Uterus (tissue), 4 donors: ENCODE measurements around the gene NR3C2. TPM values are rescaled to one million over a fixed set of nuclear protein-coding genes. Genes with fewer than 3 reads are reported as not detected.
"Not testable (repeated sequence)": the region's sequence is repeated elsewhere in the genome, so short reads cannot be mapped to it uniquely, and the experiment has no call there.

Experiments
- DNase-seq, 2 donors: peaks; one replicate each; pipeline ENCODE4 v3.0.0-alpha.2; 2019 to 2020
- H3K27ac ChIP-seq, 2 donors: fragments of 200-600 bp; sonication (generic); 1 replicate in 1 of 2; 2 replicates in 1 of 2; pipeline ENCODE4 v1.5.1; 2016 to 2018
- H3K27me3 ChIP-seq, 2 donors: fragments of 200-600 bp; sonication (generic); one replicate each; pipeline ENCODE4 v1.5.1; 2018 to 2019; ENCODE audit warnings: control low read depth in 1 of 2
- H3K36me3 ChIP-seq, 2 donors: fragments of 200-600 bp; sonication (generic); one replicate each; pipeline ENCODE4 v1.5.1; 2019; ENCODE audit warnings: control low read depth in 1 of 2
- H3K4me1 ChIP-seq, 2 donors: fragments of 200-600 bp; sonication (generic); one replicate each; pipeline ENCODE4 v1.5.1; 2018 to 2019; ENCODE audit warnings: control low read depth in 1 of 2
- H3K4me3 ChIP-seq, 2 donors: fragments of 200-600 bp; sonication (generic); 1 replicate in 1 of 2; 2 replicates in 1 of 2; pipeline ENCODE4 v1.5.1; 2018 to 2019; ENCODE audit warnings: mild to moderate bottlenecking in 1 of 2
- H3K9me3 ChIP-seq, 2 donors: fragments of 200-600 bp; sonication (generic); one replicate each; pipeline ENCODE4 v1.5.1; 2019; ENCODE audit warnings: control low read depth in 1 of 2
- CTCF ChIP-seq, 4 experiments: fragments of 200-600 bp in 2 of 4; fragments of 450-650 bp in 2 of 4; sonication (generic) in 2 of 4; IDR thresholded peaks; one replicate each; pipeline ENCODE4 v1.5.1; 2016 to 2019; ENCODE audit warnings: antibody characterized with exemption in 4 of 4, mild to moderate bottlenecking in 2 of 4, moderate library complexity in 1 of 4
- POLR2A ChIP-seq, 2 donors: fragments of 450-650 bp; IDR thresholded peaks; one replicate each; pipeline ENCODE4 v1.6.1; 2016; ENCODE audit warnings: antibody characterized with exemption in 2 of 2, mild to moderate bottlenecking in 1 of 2, moderate library complexity in 1 of 2
- intact Hi-C: fragments of 100-400 bp; cut with DNase I; formaldehyde crosslinking; loops from one replicate; pipeline ENCODE4 v1.15.1; 2023; ENCODE audit warnings: low total_unique reads
- total RNA-seq, 4 donors: library from RNA; depleted of rRNA in 3 of 4; stranded (reverse); fragments of >200 nt in 3 of 4; gene quantifications; one replicate each; pipeline versions ENCODE4 v1.1.0 to v1.2.4, GENCODE V29; 2014 to 2023
- donor health status: DM: yes; HTN: yes; CAD: no.

Gene NR3C2
- total RNA-seq, 4 donors from 2014 or later: 10.0 to 46.7 (median 12.5) TPM

DNA sequence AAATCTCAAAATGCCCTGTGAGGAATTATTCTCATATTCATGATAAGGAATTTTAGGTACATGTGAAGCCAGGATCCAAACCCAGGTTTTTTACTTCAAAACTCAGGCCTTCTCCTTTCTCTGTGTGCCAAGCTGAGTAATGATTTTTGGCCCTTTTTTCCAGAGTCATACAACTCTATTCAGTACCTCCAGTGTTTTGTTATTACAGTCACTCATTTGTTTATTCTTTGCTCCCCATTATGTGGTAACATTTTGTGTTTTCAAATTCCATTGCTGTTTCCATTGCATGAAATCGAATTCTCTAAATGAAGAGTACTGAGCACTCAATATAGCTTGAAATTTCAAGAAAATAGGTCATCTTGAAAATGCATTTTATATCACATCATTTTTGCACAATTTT is 315.4 kb downstream of the NR3C2 start:
- Histone ChIP-seq H3K4me3 (no peak overlapping the region), H3K27me3 (no peaks in the 10 kb centered on the region), H3K36me3 (no peaks in the 10 kb centered on the region), H3K4me1 (no peaks in the 10 kb centered on the region), H3K27ac (no peak overlapping the region), H3K9me3 (peaks cover 0 to 6% of the 10 kb centered on the region in 2 donors)
- no peak for TF ChIP-seq CTCF (IDR thresholded peaks at IDR 0.05)
- no peak for TF ChIP-seq POLR2A (IDR thresholded peaks at IDR 0.05)
- intact Hi-C loops: no loop called here
- no peak for DNase-seq

GRCh38 chr4:148124512-148124911 is 317.7 kb downstream of the NR3C2 start:
- TF ChIP-seq POLR2A (IDR thresholded peaks at IDR 0.05): no peak
- no peak overlapping the region for H3K4me3 ChIP-seq
- H3K36me3 ChIP-seq: no peaks in the 10 kb centered on the region
- intact Hi-C loops: no loop called here
- DNase-seq: no peak
- no peaks in the 10 kb centered on the region for H3K27me3 ChIP-seq
- peaks cover 0 to 6% of the 10 kb centered on the region in 2 donors for H3K9me3 ChIP-seq
- H3K27ac ChIP-seq: no peak overlapping the region
- no peaks in the 10 kb centered on the region for H3K4me1 ChIP-seq

- H3K27me3 ChIP-seq, H3K36me3 ChIP-seq, DNase-seq, intact Hi-C loops, H3K27ac ChIP-seq, H3K4me1 ChIP-seq, H3K9me3 ChIP-seq, H3K4me3 ChIP-seq: not testable (repeated sequence)
These were observed 319.1 kb downstream of the NR3C2 start for GRCh38 chr4:148123161-148123560.

DNA sequence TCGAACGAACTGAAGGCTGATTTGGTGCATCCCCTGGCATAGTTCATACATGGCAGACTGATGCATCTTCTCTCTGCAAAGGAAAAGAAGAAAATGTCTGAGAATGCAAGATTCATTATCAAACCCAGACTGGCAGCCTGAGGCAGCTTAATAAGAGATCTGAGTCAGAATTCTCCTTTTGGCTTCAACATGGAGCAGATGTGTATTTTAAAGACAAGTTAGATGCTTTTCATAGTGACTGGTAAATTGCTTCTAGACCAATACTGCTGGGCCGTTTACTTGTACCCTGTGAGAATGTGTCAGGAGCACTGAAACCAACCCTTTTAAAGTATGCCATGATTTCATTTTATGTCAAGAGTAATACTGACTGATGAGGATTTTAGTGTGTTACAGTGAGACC is 322.0 kb downstream of the NR3C2 start:
- no peaks in the 10 kb centered on the region for H3K27me3 ChIP-seq
- intact Hi-C loops: no loop called here
- no peak for DNase-seq

DNA sequence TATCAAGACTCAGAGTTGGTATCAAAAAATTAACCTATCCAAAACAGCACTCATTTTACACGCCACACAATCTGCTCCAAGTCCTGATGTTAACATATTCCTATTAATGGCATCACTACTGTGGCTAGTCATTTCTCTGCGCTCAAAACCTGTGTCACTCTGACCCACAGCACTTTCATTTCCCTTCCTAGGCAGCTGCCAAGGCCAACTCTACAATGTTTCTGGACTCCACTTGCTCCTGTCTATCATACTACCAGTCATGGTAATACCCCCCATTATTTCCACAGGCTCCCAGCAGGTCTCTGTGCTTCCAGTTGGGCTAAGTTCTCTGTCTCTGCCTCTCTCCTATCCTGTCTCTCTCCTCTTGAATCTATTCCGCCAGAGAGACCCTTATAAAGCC is 323.6 kb downstream of the NR3C2 start:
- DNase-seq: no peak
- Histone ChIP-seq H3K4me1 (no peaks in the 10 kb centered on the region), H3K36me3 (no peaks in the 10 kb centered on the region), H3K4me3 (no peak overlapping the region), H3K9me3 (peaks cover 0 to 6% of the 10 kb centered on the region in 2 donors), H3K27me3 (no peaks in the 10 kb centered on the region), H3K27ac (no peak overlapping the region)
- TF ChIP-seq POLR2A (IDR thresholded peaks at IDR 0.05): no peak
- no peak for TF ChIP-seq CTCF (IDR thresholded peaks at IDR 0.05)
- intact Hi-C loops: no loop called here

More for the DNA sequence above, 322.0 kb downstream of the NR3C2 start:
- Histone ChIP-seq H3K4me3 (no peak overlapping the region), H3K4me1 (no peaks in the 10 kb centered on the region), H3K27ac (no peak overlapping the region), H3K36me3 (no peaks in the 10 kb centered on the region), H3K9me3 (peaks cover 0 to 6% of the 10 kb centered on the region in 2 donors)
- no peak for TF ChIP-seq POLR2A (IDR thresholded peaks at IDR 0.05)
- TF ChIP-seq CTCF (IDR thresholded peaks at IDR 0.05): no peak

GRCh38 chr4:148118179-148118578 is 324.0 kb downstream of the NR3C2 start:
- H3K36me3 ChIP-seq: no peaks in the 10 kb centered on the region
- no peak overlapping the region for H3K4me3 ChIP-seq
- no peak overlapping the region for H3K27ac ChIP-seq
- H3K9me3 ChIP-seq: peaks cover 0 to 3% of the 10 kb centered on the region in 2 donors
- TF ChIP-seq POLR2A (IDR thresholded peaks at IDR 0.05): no peak
- TF ChIP-seq CTCF (IDR thresholded peaks at IDR 0.05): no peak
- no peaks in the 10 kb centered on the region for H3K4me1 ChIP-seq
- intact Hi-C loops: no loop called here
- H3K27me3 ChIP-seq: no peaks in the 10 kb centered on the region
- no peak for DNase-seq
